ENCODE results near the gene PABPN1. TPM values are rescaled to one million over a fixed set of nuclear protein-coding genes. Genes with fewer than 3 reads are reported as not detected.

PABPN1 gene
- total and polyA plus RNA-seq, 2 of the 13 experiments (the other 11 are each of a cell fraction or from before 2014, with no cell fraction given), result 233 to 524 TPM

DNA sequence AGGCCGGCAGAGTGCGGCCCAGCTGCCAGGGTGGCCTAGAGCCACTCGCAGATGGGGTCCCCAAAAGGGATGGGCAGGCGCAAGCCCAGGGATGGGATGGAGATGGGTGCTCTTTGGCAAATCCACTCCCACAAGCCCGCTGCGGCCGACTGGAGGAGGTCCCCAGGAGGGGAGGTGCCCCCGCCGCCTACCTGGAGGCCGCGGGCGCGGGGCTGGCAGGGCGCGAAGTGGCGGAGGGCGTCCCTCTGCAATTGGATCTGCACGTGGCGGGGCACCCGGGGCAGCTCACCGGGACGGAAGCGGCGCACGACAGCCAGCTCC lies 19.3 kb upstream of the PABPN1 start (continued):
- TF ChIP-seq ZNF17 (CRISPR knock-in tag; IDR thresholded peaks at IDR 0.05), result no peak
- TF ChIP-seq, protein P1, sequence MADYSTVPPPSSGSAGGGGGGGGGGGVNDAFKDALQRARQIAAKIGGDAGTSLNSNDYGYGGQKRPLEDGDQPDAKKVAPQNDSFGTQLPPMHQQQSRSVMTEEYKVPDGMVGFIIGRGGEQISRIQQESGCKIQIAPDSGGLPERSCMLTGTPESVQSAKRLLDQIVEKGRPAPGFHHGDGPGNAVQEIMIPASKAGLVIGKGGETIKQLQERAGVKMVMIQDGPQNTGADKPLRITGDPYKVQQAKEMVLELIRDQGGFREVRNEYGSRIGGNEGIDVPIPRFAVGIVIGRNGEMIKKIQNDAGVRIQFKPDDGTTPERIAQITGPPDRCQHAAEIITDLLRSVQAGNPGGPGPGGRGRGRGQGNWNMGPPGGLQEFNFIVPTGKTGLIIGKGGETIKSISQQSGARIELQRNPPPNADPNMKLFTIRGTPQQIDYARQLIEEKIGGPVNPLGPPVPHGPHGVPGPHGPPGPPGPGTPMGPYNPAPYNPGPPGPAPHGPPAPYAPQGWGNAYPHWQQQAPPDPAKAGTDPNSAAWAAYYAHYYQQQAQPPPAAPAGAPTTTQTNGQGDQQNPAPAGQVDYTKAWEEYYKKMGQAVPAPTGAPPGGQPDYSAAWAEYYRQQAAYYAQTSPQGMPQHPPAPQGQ (CRISPR knock-in tag; IDR thresholded peaks at IDR 0.05; ENCODE audit: borderline replicate concordance), result 0 out of 2 replicates have a peak, but pooled peaks have one; percentile 7
- TF ChIP-seq XBP1 (CRISPR knock-in tag; IDR thresholded peaks at IDR 0.05), result peak; percentile 89; the same call in 1 of the 2 replicates
- TF ChIP-seq, protein P2, sequence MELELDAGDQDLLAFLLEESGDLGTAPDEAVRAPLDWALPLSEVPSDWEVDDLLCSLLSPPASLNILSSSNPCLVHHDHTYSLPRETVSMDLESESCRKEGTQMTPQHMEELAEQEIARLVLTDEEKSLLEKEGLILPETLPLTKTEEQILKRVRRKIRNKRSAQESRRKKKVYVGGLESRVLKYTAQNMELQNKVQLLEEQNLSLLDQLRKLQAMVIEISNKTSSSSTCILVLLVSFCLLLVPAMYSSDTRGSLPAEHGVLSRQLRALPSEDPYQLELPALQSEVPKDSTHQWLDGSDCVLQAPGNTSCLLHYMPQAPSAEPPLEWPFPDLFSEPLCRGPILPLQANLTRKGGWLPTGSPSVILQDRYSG (CRISPR knock-in tag; IDR thresholded peaks at IDR 0.05), result peak; percentile 82; the same call in 1 of the 2 replicates
- TF ChIP-seq TEAD3 (CRISPR knock-in tag; optimal IDR thresholded peaks at IDR 0.05; ENCODE audit: borderline replicate concordance), result no peak
- TF ChIP-seq GABPB1 (CRISPR knock-in tag; IDR thresholded peaks at IDR 0.05), result peak; percentile 74; the same call in 1 of the 2 replicates
- TF ChIP-seq ZNF251 (CRISPR knock-in tag; IDR thresholded peaks at IDR 0.05), result 0 out of 2 replicates have a peak, but pooled peaks have one; percentile 76
- TF ChIP-seq, protein P3, sequence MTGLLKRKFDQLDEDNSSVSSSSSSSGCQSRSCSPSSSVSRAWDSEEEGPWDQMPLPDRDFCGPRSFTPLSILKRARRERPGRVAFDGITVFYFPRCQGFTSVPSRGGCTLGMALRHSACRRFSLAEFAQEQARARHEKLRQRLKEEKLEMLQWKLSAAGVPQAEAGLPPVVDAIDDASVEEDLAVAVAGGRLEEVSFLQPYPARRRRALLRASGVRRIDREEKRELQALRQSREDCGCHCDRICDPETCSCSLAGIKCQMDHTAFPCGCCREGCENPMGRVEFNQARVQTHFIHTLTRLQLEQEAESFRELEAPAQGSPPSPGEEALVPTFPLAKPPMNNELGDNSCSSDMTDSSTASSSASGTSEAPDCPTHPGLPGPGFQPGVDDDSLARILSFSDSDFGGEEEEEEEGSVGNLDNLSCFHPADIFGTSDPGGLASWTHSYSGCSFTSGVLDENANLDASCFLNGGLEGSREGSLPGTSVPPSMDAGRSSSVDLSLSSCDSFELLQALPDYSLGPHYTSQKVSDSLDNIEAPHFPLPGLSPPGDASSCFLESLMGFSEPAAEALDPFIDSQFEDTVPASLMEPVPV (CRISPR knock-in tag; IDR thresholded peaks at IDR 0.05), result peak; percentile 99; the same call in 1 of the 2 replicates
- peak; percentile 70; the same call in 1 of the 2 replicates for TF ChIP-seq FOXJ3 (CRISPR knock-in tag; IDR thresholded peaks at IDR 0.05; ENCODE audit: borderline replicate concordance)
- TF ChIP-seq ZNF235 (CRISPR knock-in tag; IDR thresholded peaks at IDR 0.05; ENCODE audit: borderline replicate concordance), result peak; percentile 88; the same call in 1 of the 2 replicates
- peak; percentile 97; the same call in 1 of the 2 replicates for TF ChIP-seq ZNF20 (CRISPR knock-in tag; IDR thresholded peaks at IDR 0.05)
- TF ChIP-seq, protein P4, sequence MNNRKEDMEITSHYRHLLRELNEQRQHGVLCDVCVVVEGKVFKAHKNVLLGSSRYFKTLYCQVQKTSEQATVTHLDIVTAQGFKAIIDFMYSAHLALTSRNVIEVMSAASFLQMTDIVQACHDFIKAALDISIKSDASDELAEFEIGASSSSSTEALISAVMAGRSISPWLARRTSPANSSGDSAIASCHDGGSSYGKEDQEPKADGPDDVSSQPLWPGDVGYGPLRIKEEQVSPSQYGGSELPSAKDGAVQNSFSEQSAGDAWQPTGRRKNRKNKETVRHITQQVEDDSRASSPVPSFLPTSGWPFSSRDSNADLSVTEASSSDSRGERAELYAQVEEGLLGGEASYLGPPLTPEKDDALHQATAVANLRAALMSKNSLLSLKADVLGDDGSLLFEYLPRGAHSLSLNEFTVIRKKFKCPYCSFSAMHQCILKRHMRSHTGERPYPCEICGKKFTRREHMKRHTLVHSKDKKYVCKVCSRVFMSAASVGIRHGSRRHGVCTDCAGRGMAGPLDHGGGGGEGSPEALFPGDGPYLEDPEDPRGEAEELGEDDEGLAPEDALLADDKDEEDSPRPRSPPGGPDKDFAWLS (CRISPR knock-in tag; IDR thresholded peaks at IDR 0.05; ENCODE audit: borderline replicate concordance), result no peak
- peak; percentile 88; the same call in 1 of the 2 replicates for TF ChIP-seq PCBP1 (IDR thresholded peaks at IDR 0.05; ENCODE audit: borderline replicate concordance, low read depth, low read length)
- peak; percentile 97; the same call in 1 of the 2 replicates for TF ChIP-seq NR1H2 (CRISPR knock-in tag; IDR thresholded peaks at IDR 0.05; ENCODE audit: borderline replicate concordance, low read depth)
- TF ChIP-seq, protein P5, sequence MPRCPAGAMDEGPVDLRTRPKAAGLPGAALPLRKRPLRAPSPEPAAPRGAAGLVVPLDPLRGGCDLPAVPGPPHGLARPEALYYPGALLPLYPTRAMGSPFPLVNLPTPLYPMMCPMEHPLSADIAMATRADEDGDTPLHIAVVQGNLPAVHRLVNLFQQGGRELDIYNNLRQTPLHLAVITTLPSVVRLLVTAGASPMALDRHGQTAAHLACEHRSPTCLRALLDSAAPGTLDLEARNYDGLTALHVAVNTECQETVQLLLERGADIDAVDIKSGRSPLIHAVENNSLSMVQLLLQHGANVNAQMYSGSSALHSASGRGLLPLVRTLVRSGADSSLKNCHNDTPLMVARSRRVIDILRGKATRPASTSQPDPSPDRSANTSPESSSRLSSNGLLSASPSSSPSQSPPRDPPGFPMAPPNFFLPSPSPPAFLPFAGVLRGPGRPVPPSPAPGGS (CRISPR knock-in tag; IDR thresholded peaks at IDR 0.05), result peak; percentile 98; the same call in 1 of the 2 replicates
- TF ChIP-seq FLYWCH1 (CRISPR knock-in tag; IDR thresholded peaks at IDR 0.05), result no peak
- TF ChIP-seq CHD2 (IDR thresholded peaks at IDR 0.05; ENCODE audit: low read depth, low read length), result no peak
- TF ChIP-seq, protein P6, sequence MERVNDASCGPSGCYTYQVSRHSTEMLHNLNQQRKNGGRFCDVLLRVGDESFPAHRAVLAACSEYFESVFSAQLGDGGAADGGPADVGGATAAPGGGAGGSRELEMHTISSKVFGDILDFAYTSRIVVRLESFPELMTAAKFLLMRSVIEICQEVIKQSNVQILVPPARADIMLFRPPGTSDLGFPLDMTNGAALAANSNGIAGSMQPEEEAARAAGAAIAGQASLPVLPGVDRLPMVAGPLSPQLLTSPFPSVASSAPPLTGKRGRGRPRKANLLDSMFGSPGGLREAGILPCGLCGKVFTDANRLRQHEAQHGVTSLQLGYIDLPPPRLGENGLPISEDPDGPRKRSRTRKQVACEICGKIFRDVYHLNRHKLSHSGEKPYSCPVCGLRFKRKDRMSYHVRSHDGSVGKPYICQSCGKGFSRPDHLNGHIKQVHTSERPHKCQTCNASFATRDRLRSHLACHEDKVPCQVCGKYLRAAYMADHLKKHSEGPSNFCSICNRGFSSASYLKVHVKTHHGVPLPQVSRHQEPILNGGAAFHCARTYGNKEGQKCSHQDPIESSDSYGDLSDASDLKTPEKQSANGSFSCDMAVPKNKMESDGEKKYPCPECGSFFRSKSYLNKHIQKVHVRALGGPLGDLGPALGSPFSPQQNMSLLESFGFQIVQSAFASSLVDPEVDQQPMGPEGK (CRISPR knock-in tag; IDR thresholded peaks at IDR 0.05), result peak; percentile 50; the same call in 1 of the 2 replicates
- TF ChIP-seq ZNF782 (CRISPR knock-in tag; IDR thresholded peaks at IDR 0.05; ENCODE audit: borderline replicate concordance), result peak; percentile 99
